HG03432 (cell line): ENCODE measurements around the gene RAPGEF6.
A peak's percentile ranks its signal among the peaks of the same experiment; 100 is the strongest.
"Not testable (repeated sequence)": the region's sequence is repeated elsewhere in the genome, so short reads cannot be mapped to it uniquely, and the experiment has no call there.

Experiments
- ATAC-seq: cut with Tn5 transposase; IDR thresholded peaks from one replicate; pipeline ENCODE4 v1.9.1; 2021; ENCODE audit warnings: mild to moderate bottlenecking, moderate library complexity; ENCODE audit not compliant: unreplicated experiment

Gene RAPGEF6

DNA sequence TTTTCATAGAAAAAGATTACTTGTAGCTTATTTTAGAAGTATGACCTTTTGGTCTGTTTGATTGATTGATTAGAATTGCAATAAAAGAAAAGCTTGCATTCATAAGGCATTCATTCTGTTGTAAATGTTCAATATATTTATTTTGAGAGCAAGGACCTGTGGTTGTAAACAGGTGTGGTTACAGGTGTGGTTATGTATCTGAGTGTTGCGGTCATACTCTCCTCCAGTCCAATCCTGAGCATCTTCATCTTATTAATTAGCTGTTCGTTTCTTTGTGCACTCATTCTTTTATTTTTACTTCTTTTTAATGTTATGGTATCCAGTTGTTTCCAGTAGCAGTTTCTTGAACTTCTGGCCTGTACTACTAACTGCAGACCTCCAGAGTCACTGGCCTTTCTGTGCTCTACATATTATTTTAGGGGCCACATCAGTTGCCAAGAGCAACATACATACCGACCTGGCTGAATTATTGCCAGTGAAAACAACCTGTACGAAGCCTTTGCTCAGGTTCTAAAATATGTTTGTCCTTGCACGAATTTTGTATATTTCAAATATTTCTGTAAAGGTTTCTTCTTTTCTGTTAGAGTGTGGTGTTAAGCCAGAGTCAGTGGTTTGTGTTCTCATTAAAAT, 242.4 kb downstream of the RAPGEF6 start:
- ATAC-seq, result no peak

DNA sequence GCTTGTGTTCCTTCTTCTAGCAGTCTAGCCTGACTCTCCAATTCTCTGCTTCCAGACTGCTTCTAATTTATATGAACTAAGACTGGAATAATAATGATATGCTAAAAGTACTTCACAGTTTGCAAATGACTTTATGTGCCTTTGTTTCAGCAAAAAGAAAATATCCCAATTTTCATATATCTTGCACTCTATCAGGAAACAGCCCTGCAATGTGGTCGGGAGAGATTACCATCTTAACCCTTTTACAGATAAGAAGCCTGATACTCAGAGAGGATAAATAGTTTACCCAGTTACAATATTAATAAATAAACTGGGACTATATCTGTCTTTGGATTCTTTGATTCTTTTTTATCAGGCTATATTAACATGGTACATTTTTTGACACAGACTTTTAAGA, 245.2 kb downstream of the RAPGEF6 start:
- no peak for ATAC-seq

DNA sequence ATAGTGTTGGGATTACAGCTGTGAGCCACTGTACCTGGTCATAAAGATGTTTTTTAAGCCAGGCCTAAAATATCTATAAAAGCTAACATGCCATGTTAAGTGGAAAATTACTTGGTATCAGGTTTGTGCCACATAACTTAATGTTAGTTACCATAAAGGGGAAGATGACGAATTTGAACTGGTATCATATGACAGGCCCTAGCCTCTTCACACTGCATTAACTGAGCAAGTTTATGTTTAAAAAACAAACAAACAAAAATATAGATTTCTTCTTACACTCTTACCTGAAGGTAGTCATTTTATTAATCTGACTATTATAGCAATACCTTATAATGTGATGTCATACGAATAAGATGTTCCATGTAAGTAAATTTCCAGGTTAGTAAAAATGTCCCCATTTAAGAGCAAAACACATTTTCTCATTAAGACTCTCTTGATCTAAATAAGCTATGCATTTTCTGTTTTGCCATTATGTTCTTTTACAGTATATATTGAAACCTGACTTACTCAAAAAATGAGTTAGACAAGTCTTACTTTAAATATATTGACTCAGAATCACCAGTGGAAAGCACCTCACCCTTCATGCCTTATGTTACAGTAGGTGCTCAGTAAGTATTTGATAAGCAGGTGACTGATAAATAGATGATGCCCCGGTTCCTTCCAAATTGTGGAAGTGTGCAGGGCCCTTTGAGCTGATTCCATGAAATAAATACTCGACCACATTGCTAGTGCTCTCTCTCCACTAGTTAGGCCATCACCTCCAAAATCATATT, 245.7 kb downstream of the RAPGEF6 start:
- ATAC-seq, result peak; percentile 43

DNA sequence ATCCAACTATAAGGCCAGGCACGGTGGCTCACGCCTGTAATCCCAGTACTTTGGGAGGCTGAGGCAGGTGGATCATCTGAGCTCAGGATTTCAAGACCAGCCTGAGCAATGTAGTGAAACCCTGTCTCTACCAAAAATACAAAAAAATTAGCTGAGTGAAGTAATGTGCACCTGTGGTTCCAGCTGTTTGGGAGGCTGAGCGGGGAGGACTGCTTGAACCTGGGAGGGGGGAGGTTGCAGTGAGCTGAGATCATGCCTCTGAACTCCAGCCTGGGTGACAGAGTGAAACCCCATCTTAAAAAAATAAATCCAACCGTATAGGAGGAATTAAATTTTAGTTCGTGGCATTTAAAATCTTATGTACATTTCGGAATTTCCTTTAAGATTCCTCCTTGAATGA, 247.8 kb downstream of the RAPGEF6 start:
- ATAC-seq, result no peak

DNA sequence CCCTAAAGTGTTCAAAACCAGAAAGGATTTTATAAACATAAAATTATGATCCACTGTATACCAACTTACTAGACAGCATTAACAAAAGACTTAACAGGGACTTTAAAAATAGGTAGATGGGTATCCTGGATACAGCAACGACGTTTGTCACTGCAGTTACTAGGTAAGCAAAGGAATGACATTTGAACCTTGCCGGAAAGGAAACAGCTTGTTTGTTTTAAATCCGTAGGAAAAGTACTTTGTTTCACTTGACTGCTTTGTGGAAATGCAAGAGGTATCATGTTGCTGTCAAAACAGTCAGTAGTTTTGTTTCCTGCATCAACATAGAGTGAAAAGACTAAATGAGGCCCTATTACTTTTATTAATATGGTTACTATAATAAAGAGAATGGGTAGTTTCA, 248.2 kb downstream of the RAPGEF6 start:
- ATAC-seq, result no peak

DNA sequence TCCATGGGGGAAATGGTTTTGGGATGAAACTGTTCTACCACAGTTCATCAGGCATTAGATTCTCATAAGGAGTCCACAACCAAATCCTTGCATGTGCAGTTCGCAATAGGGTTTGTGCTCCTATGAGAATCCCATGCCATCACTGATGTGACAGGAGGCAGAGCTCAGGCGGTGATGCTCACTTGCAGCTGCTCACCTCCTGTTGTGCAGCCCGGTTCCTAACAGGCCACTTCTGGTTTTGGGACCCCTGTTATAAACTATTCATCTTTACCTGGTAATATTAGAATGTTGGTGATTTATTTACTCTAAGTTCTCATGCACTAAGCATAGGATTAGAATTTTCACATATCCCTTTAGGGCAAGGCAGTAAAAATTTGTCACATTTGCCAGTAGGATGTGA, 248.9 kb downstream of the RAPGEF6 start:
- ATAC-seq, result no peak

DNA sequence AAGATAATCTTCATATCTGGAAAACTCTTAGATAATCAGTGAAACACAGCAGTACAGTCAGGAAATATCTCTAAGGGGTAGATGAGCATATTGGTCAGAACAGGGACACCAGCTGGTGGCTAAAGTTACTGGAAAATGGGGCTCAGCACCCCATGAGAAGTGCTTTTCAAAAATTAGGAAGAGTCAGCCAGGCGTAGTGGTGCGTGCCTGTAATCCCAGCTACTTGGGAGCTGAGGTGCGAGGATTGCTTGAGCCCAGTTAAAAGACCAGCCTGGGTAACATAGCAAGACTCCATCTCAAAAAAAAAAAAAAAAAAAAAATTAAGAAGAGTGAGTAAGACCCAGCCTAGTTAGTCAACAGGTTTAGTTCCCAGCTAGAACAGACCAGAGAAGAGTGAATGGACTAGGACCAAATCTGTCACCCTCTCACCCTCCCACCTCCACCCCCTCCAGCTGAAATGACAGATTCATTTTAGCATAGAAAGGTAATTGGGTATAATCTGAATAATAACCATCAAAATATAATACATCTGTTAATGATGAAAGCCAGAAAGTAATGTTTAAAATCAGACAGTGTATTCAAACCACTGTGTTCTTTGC, 250.3 kb downstream of the RAPGEF6 start:
- no peak for ATAC-seq

DNA sequence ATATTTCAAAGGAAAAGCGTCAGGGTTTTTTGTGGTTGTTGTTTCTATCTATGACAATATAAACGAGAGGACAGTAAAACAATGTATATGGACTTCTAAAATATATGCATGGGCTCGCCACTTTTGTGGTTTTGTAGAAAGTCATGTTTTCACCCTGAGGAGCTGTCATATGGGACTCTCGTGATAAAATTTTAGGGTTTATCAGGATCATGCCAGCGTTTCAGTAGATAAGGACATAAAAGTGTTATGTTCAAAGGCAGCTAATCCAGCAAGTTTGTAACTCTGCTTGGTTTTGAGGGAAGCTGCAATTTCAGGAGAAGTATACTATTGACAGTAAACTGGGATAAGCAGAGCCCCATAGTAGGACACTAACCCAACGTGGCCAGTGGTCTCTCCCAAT, 250.9 kb downstream of the RAPGEF6 start:
- ATAC-seq, result no peak

DNA sequence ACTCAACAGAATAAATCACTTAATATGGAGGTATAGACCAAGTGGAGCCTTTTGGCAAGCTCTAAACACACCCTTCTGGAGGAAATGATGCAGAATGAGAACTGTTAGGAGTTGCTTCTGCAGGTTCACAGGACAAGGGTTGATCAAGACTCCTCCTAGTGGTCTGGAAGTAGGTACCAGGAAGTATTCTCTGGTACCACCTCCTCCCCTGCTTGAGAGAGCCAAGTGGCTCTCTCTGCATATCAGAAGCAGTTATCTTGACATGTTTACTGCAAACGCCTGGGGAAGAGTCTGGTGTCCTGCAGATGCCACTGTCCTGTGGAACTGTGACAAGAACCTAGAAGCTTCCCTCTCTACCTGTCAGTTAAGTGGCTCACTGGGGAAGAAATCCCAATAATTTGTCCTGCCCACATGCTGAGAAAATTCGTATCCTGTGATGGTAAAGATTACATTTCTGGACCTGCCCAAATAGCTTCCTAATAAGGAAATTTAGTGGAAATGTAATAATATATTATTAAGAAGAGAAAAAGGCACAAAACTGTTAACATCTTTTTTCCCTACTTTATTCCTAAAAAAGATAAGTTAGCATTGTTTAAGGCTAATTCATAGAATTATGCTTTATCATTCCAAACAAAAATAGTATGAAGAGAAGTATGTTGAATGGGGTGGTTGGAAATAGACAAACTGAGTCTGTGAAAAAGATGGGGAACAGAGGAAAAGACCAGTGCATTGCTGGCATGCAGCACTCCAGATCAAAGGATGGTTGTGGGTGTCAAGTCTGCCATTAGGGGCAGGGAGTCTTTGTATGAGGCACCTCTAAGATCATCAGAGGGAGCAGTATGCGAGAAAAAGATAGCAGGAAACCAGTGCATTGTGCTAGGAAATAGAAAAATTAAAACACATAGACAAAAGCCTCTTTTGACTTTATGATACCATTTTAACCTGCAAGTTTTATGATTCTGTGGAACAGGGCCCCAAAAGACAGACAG, 252.3 kb downstream of the RAPGEF6 start:
- peak; percentile 62 for ATAC-seq

DNA sequence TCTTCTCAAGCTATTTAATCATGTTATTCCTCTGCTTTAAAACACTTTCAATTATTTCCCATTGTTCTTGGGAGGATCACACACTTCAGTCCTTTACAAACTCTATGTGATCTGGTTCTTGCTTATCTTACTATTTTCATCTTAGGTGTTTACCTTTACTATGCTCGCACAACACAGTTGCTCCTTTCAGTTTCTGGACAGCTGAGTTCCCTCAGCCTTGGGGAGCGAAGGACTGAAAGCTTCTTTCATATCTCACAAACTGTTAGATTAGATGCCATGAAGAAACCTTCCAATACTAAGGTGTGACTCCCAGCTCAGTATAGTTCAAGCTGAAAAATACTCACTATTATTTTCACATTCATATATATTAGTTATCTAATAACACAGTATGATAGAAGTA, 253.3 kb downstream of the RAPGEF6 start:
- ATAC-seq, result peak; percentile 63

DNA sequence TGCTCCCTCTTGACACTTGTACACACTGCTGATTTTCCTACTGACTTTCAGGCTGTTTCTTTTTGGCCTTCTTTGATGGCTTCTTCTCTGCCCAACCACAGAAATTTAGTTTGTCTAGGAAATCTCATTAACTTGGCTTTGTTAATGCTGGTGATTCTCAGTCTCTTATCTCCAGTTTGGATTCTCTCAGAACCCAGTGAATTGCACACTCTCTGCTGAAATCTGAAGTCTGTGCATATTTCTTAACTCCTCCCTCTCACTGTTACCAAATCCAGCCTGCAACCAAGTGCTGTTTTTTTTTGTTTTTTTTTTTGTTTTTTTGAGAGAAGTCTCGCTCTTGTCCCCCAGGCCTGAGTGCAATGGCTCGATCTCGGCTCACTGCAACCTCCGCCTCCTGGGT, 254.0 kb downstream of the RAPGEF6 start:
- no peak for ATAC-seq

DNA sequence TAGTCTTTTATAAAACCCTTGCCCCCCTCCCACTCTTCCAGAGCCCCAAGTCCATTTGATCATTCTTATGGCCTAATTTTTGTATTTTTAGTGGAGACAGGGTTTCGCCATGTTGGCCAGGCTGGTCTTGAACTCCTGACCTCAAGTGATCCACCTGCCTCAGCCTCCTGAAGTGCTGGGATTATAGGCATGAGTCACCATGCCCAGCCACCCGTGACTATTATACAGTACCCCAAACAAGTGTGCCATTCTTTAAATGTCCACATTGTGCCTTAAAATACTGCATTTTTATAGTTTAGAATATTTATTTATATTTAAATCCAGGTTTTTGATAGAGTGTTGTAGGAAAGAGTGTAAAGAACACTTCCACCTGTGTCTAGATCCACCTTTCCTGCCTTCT, 254.8 kb downstream of the RAPGEF6 start:
- ATAC-seq, result not testable (repeated sequence)

DNA sequence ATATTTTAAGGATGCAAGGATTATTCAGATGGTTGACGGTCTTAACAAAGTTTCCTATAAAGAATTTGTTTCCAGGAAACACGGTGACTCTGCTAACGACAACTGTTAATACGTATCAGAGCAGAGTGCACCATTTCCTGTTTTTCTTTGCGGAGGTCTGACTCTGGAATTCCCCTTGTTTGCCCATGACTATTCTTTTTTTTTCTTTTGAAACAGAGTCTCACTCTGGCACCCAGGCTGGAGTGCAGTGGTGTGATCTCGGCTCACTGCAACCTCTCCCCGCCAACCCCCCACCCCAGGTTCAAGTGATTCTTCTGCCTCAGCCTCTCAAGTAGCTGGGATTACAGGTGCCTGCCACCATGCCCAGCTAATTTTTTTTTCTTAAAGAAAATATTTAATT, 255.3 kb downstream of the RAPGEF6 start:
- peak; percentile 44 for ATAC-seq

DNA sequence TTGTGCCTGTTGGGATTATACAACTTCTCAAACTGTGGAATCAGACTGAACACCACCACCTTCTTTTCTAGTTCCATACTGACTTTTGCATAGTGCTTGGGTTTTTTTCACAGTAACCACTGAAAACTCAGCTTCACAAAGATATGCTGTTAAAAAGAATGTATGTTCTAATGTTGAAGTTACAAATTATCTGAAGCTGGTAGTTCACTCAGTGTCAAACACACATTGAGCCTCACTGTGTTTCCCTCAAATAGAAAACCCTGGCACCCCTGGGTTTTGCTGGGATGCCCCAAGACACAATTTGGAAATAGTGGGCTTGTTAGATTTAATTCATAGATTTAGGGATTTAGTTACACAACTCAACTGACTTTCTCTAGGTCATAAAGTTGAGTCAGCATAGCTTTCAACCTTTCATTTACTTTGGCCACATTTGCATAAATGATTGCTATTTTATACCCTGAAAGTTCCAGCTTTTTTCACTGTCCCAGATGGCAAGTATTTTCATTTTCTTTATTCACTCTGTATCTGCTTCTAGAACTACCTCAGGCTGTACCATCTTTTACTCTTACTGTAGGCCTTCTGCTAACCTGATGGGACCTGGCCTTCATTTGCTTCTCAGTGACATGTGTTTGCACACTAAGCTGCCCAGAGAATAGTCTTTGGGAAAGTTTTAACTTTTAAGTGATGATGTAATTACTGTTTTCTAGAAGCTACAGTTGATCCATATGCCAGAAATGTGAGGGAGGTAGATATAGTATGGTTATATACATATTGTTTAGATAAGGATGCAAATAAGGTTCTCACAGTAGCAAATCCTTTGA, 256.1 kb downstream of the RAPGEF6 start:
- peak; percentile 21 for ATAC-seq

DNA sequence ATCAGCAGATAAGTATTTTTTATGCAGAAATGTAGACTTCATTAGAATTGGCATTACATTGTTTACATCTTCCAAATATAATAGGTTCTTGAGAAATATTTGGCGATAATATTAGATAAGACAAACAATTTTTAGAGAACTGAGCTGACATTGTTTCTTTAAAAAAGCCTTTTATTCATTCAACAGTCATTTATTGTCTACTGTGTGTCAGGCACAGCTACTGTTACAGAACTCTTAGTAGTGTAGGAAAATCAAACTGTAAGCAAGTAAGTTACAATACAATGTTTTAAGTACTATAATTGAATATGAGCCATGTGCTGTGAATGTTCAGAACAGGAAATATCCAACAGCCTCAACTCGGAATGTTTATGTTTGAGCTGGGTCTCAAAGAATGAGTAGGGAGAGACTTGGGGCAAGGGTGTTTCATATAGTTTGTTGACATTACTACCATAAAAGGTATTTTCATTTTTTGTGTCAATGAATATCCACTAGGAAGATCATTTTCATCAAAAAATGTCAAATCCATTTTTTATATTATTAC, 257.2 kb downstream of the RAPGEF6 start:
- no peak for ATAC-seq

DNA sequence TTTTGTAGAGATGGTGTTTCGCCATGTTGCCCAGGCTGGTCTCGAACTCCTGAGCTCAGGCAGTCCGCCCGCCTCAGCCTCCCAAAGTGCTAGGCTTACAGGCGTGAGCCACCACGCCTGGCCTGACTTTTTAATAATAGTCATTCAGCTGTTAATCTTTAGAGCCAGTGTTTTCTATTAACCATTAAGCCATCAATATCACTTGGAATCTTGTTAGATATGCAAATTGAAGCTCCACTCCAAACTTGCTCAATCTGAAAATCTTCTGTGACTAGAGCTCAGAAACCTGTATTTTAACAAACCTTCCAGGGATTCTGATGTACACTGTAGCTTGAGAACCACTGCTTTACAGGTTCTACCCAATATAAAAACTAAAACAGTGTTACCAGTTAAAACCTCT, 257.7 kb downstream of the RAPGEF6 start:
- no peak for ATAC-seq

DNA sequence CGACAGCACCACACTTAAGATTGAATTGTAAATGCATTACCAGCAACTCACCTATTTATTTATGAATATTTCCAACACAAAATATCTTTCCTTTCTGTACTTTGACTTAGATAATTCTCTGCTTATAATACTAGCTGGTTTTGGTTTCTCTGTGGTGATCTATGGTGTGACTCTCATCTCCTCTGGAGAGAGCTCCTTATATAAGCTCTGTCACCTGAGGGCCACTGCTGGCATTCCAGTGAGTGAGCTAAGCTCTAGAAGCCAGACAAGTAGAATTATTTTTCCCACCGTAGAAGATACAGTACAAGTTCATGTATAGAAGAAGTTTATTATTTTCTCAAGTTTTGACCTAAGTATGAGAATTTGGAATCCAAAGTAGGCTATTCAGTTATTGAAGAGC, 259.7 kb downstream of the RAPGEF6 start:
- ATAC-seq, result peak; percentile 28
